GM13977 (cell line): ENCODE data around the gene MGST1.

Source experiments
- DNase-seq: peaks from one replicate; pipeline ENCODE4 v3.0.0; 2012; ENCODE audit warnings: low spot score
- CTCF ChIP-seq: IDR thresholded peaks from 2 replicates; pipeline ENCODE4 v1.5.1; 2012; ENCODE audit warnings: mild to moderate bottlenecking, control low read depth; ENCODE audit not compliant: insufficient read depth; ENCODE audit errors: extremely low read depth, missing control alignments
- in situ Hi-C: fragments of 300-500 bp; cut with MboI; formaldehyde crosslinking; loops from one replicate; pipeline ENCODE4 v1.12.0; 2022; ENCODE audit warnings: low sequenced_read_pairs, low pct_unique_long_range_greater_than_20kb, mixed read lengths, inconsistent platforms; ENCODE audit not compliant: unreplicated experiment

The MGST1 gene

GRCh38 chr12:16348435-16349130 lies 1.1 kb downstream of the MGST1 start:
- no peak for TF ChIP-seq CTCF
- in situ Hi-C loops: no loop called here
- DNase-seq: no peak

GRCh38 chr12:16349131-16349460 lies 1.7 kb downstream of the MGST1 start:
- in situ Hi-C loops: no loop called here
- DNase-seq: no peak
- TF ChIP-seq CTCF: no peak

- TF ChIP-seq CTCF: no peak
- no peak for DNase-seq
- in situ Hi-C loops: loop anchor here (25.0 kb wide), 1 partner anchor 438 kb away; the partner anchor contains the start of gene DERA
These were observed 3.2 kb downstream of the MGST1 start for GRCh38 chr12:16350682-16351081.

GRCh38 chr12:16352481-16352880 lies 5.0 kb downstream of the MGST1 start:
- DNase-seq: no peak
- no peak for TF ChIP-seq CTCF
- in situ Hi-C loops: loop anchor here (25.0 kb wide), 1 partner anchor 440 kb away; the partner anchor contains the start of gene DERA

- no peak for TF ChIP-seq CTCF
- no peak for DNase-seq
- in situ Hi-C loops: loop anchor here (25.0 kb wide), 1 partner anchor 447 kb away; the partner anchor contains the start of gene DERA
These were observed 11.4 kb downstream of the MGST1 start for GRCh38 chr12:16358878-16359277.

- in situ Hi-C loops: loop anchor here (25.0 kb wide), 1 partner anchor 448 kb away; the partner anchor contains the start of gene DERA
- peak; percentile 54 for TF ChIP-seq CTCF
- no peak for DNase-seq
These were observed 12.4 kb downstream of the MGST1 start for GRCh38 chr12:16359512-16360491.
